DOHH2 (cell line): ENCODE results near the gene AXIN2.

Source experiments
- H3F3A ChIP-seq: fragments of 200-600 bp; sonication (generic), shearing (Covaris generic); 2 replicates; pipeline ENCODE4 v1.6.0; 2016; ENCODE audit warnings: antibody characterized with exemption, mild to moderate bottlenecking; ENCODE audit not compliant: control insufficient read depth, insufficient read depth
- H3K27ac ChIP-seq: fragments of 200-600 bp; sonication (generic); 2 replicates; pipeline ENCODE4 v1.5.1; 2014; ENCODE audit warnings: low read depth, mild to moderate bottlenecking, low read length, moderate library complexity
- H3K27me3 ChIP-seq: fragments of 200-600 bp; sonication (generic); 2 replicates; pipeline ENCODE4 v1.6.1; 2014; ENCODE audit warnings: mild to moderate bottlenecking, low read length, mixed read lengths; ENCODE audit not compliant: control insufficient read depth
- H3K36me3 ChIP-seq: fragments of 200-600 bp; sonication (generic); 2 replicates; pipeline ENCODE4 v1.6.1; 2014; ENCODE audit warnings: mild to moderate bottlenecking, low read length, moderate library complexity, mixed read lengths; ENCODE audit not compliant: control insufficient read depth
- H3K4me1 ChIP-seq: fragments of 200-600 bp; sonication (generic); 2 replicates; pipeline ENCODE4 v1.6.1; 2014; ENCODE audit warnings: mild to moderate bottlenecking, low read length, mixed read lengths; ENCODE audit not compliant: control insufficient read depth
- H3K4me2 ChIP-seq: fragments of 200-600 bp; sonication (generic); 2 replicates; pipeline ENCODE4 v1.6.0; 2014; ENCODE audit warnings: mild to moderate bottlenecking, low read length, moderate library complexity
- H3K4me3 ChIP-seq: fragments of 200-600 bp; sonication (generic); 2 replicates; pipeline ENCODE4 v1.5.1; 2014; ENCODE audit warnings: mild to moderate bottlenecking, low read length, mixed read lengths
- H3K79me2 ChIP-seq: fragments of 200-600 bp; sonication (generic); 2 replicates; pipeline ENCODE4 v1.6.1; 2014; ENCODE audit warnings: mild to moderate bottlenecking, low read length, mixed read lengths; ENCODE audit not compliant: control insufficient read depth
- H3K9me2 ChIP-seq: fragments of 200-600 bp; sonication (generic); replicated peaks from 2 replicates; pipeline ENCODE4 v1.6.1; 2014; ENCODE audit warnings: mild to moderate bottlenecking, low read length, mixed read lengths; ENCODE audit not compliant: control insufficient read depth
- H3K9me3 ChIP-seq: fragments of 200-600 bp; sonication (generic); 2 replicates; pipeline ENCODE4 v1.6.1; 2014; ENCODE audit warnings: antibody characterized with exemption, low read length, mixed read lengths; ENCODE audit not compliant: control insufficient read depth, insufficient read depth
- H4K20me1 ChIP-seq: fragments of 200-600 bp; sonication (generic); 2 replicates; pipeline ENCODE4 v1.6.0; 2014; ENCODE audit warnings: low read depth, mild to moderate bottlenecking, antibody characterized with exemption, low read length, moderate library complexity; ENCODE audit not compliant: control insufficient read depth, insufficient read depth
- CTCF ChIP-seq: fragments of 200-600 bp; sonication (generic); IDR thresholded peaks from one replicate; pipeline ENCODE4 v1.5.1; 2014; ENCODE audit warnings: antibody characterized with exemption, mild to moderate bottlenecking, low read depth, low read length; ENCODE audit not compliant: poor library complexity, severe bottlenecking
- EZH2phosphoT487 ChIP-seq: fragments of 200-600 bp; sonication (generic); IDR thresholded peaks from 2 replicates; pipeline ENCODE4 v1.6.1; 2017; ENCODE audit warnings: borderline replicate concordance, mild to moderate bottlenecking, antibody characterized with exemption, low read length, moderate library complexity, mixed read lengths

Gene AXIN2

GRCh38 chr17:65548269-65548969 is 13.0 kb downstream of the AXIN2 start:
- Histone ChIP-seq H3F3A (no peaks in the 10 kb centered on the region), H3K27me3 (no peaks in the 10 kb centered on the region), H3K9me3 (no peaks in the 10 kb centered on the region), H3K4me1 (no peaks in the 10 kb centered on the region), H4K20me1 (no peaks in the 10 kb centered on the region), H3K79me2 (no peaks in the 10 kb centered on the region), H3K9me2 (no peaks in the 10 kb centered on the region), H3K36me3 (no peaks in the 10 kb centered on the region), H3K4me3 (no peak overlapping the region), H3K27ac (no peak overlapping the region), H3K4me2 (no peak overlapping the region)
- no peak for TF ChIP-seq CTCF
- TF ChIP-seq EZH2phosphoT487: no peak

- Histone ChIP-seq H3K4me2 (no peak overlapping the region), H3K4me3 (no peak overlapping the region), H3K4me1 (no peaks in the 10 kb centered on the region), H4K20me1 (no peaks in the 10 kb centered on the region), H3K9me3 (no peaks in the 10 kb centered on the region), H3K9me2 (no peaks in the 10 kb centered on the region), H3K36me3 (no peaks in the 10 kb centered on the region), H3K27me3 (no peaks in the 10 kb centered on the region), H3K27ac (no peak overlapping the region), H3F3A (no peaks in the 10 kb centered on the region), H3K79me2 (no peaks in the 10 kb centered on the region)
- no peak for TF ChIP-seq EZH2phosphoT487
- no peak for TF ChIP-seq CTCF
Observed at GRCh38 chr17:65547253-65547670, 14.2 kb downstream of the AXIN2 start.

- no peak overlapping the region for H3K27ac ChIP-seq
- no peak overlapping the region for H3K4me3 ChIP-seq
- H3K4me2 ChIP-seq: no peak overlapping the region
- TF ChIP-seq CTCF (no peak), EZH2phosphoT487 (no peak)
- no peaks in the 10 kb centered on the region for H3K79me2 ChIP-seq
- no peaks in the 10 kb centered on the region for H3K27me3 ChIP-seq
- H3K4me1 ChIP-seq: no peaks in the 10 kb centered on the region
- no peaks in the 10 kb centered on the region for H4K20me1 ChIP-seq
- H3K9me3 ChIP-seq: no peaks in the 10 kb centered on the region
- no peaks in the 10 kb centered on the region for H3K9me2 ChIP-seq
- no peaks in the 10 kb centered on the region for H3K36me3 ChIP-seq
- H3F3A ChIP-seq: no peaks in the 10 kb centered on the region
Observed at GRCh38 chr17:65546579-65546978, 14.9 kb downstream of the AXIN2 start.
